Upper lobe of left lung (tissue), 6 donors: ENCODE results near the gene PAWR. TPM values are rescaled to one million over a fixed set of nuclear protein-coding genes. Genes with fewer than 3 reads are reported as not detected.

Experiments used
- ATAC-seq, 2 donors: fragments of 200-7000 bp; cut with Tn5 transposase; one replicate each; pipeline ENCODE4 v1.9.1; 2022; ENCODE audit warnings: mild to moderate bottlenecking in 2 of 2, moderate library complexity in 2 of 2; ENCODE audit not compliant: low FRiP score in 2 of 2
- DNase-seq, 2 donors: peaks; one replicate each; pipeline ENCODE4 v3.0.0-alpha.2; 2019 to 2020
- H3K27ac ChIP-seq, 4 donors: fragments of 200-600 bp; sonication (generic); one replicate each; pipeline ENCODE4 v1.5.1; 2016 to 2019
- H3K27me3 ChIP-seq, 4 donors: fragments of 200-600 bp; sonication (generic); one replicate each; pipeline ENCODE4 v1.5.1; 2017 to 2019
- H3K36me3 ChIP-seq, 4 donors: fragments of 200-600 bp; sonication (generic); one replicate each; pipeline ENCODE4 v1.5.1; 2016 to 2019
- H3K4me1 ChIP-seq, 4 donors: fragments of 200-600 bp; sonication (generic); one replicate each; pipeline ENCODE4 v1.5.1; 2018 to 2019
- H3K4me3 ChIP-seq, 4 donors: fragments of 200-600 bp; sonication (generic); one replicate each; pipeline ENCODE4 v1.5.1; 2017 to 2019; ENCODE audit warnings: mild to moderate bottlenecking in 2 of 4, moderate library complexity in 1 of 4
- H3K9me3 ChIP-seq, 4 donors: fragments of 200-600 bp; sonication (generic); one replicate each; pipeline ENCODE4 v1.5.1; 2018 to 2019
- CTCF ChIP-seq, 6 experiments: fragments of 450-650 bp in 4 of 6; fragments of 200-600 bp in 2 of 6; sonication (generic) in 2 of 6; IDR thresholded peaks; one replicate each; pipeline ENCODE4 v1.5.1; 2016 to 2019; ENCODE audit warnings: antibody characterized with exemption in 6 of 6
- EP300 ChIP-seq, 4 donors: sonication (generic); formaldehyde crosslinking; IDR thresholded peaks; one replicate each; pipeline ENCODE4 v1.5.1; 2017; ENCODE audit warnings: antibody characterized with exemption in 4 of 4, control low read depth in 2 of 4
- POLR2A ChIP-seq, 4 donors: fragments of 450-650 bp; IDR thresholded peaks; one replicate each; pipeline ENCODE4 v1.5.1; 2016 to 2017; ENCODE audit warnings: antibody characterized with exemption in 4 of 4, mild to moderate bottlenecking in 2 of 4
- POLR2AphosphoS5 ChIP-seq, 2 donors: sonication (generic); formaldehyde crosslinking; IDR thresholded peaks; one replicate each; pipeline ENCODE4 v1.5.1; 2017; ENCODE audit warnings: antibody characterized with exemption in 2 of 2
- WGBS, 2 donors: methylation state at CpG; one replicate each; pipeline ENCODE4 v1.1.5; 2017 to 2018; 5-methylcytosine and 5-hydroxymethylcytosine counted together
- total RNA-seq, 6 donors: library from RNA; depleted of rRNA in 4 of 6; stranded (reverse); fragments of >200 nt in 4 of 6; gene quantifications; one replicate each; pipeline versions ENCODE4 v1.1.0 to v1.2.1, GENCODE V29; 2016 to 2021
- donor health status: DM: no; HTN: no; CAD: no; lungs with moderate emphysema.
- donor health status: DM: no; HTN: yes; CAD: no; lungs with severe emphysema.

Gene PAWR
- total RNA-seq, 6 donors from 2014 or later = 45.1 to 88.0 (median 58.3) TPM

DNA sequence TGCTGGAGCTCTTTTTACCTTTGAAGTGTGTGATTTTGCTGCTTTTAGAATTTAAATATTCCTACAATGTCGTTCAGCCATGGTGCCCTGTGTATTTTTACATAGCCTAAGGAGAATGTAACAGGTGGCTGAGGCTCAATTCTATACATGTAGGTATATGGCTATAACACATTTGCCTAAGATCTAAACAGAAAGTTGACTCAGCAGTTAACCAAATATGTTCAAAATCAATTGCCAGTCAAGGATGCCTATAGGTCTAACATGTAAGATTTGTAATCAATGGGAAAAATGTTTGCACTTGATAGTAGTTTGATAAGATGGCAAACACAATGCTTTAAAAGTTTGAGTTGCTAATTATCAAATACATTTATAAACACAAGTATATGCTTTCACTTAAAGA is 8.2 kb downstream of the PAWR start:
- no peaks in the 10 kb centered on the region for H3K27me3 ChIP-seq
- TF ChIP-seq POLR2AphosphoS5 (IDR thresholded peaks at IDR 0.05) = no peak
- TF ChIP-seq CTCF (IDR thresholded peaks at IDR 0.05) = no peak
- TF ChIP-seq POLR2A (IDR thresholded peaks at IDR 0.05) = no peak
- no peak overlapping the region for H3K27ac ChIP-seq
- no peaks in the 10 kb centered on the region for H3K9me3 ChIP-seq
- DNase-seq = no peak
- no peak for ATAC-seq
- no peaks in the 10 kb centered on the region for H3K36me3 ChIP-seq
- H3K4me3 ChIP-seq = no peak overlapping the region
- H3K4me1 ChIP-seq = peaks cover 2 to 27% (median 9%) of the 10 kb centered on the region in 4 donors
- WGBS, 2 donors = 58 to 61% methylated on average over 1 of the region's 1 CpG

DNA sequence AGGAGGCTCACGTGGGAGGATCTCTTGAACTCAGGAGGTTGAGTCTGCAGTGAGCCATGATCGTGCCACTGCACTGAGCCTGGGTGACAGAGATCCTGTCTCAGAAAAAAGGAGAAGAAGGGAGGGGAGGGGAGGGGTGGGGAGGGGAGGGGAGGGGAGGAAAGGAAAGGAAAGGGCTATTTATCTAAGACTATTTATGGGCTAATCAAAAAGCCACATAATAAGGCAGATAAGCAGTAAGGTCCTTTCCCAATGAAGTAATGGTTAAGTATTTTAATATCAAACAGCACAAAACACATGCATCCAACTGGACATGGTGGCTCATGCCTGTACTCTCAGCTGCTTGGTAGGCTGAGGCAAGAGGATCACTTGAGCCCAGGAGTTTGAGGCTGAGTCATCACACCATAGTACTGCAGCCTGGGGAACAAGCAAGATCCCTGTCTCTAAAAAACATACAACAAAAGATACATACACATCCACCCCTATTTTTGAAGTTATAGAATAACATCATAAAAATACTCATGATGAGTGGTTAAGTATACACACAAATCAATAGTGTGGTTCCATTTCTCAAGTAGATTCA is 9.7 kb downstream of the PAWR start:
- DNase-seq (no peak), ATAC-seq (peak in 1 of 2 donors; percentile 46)
- 67 to 73% methylated on average over 2 of the region's 2 CpGs for WGBS, 2 donors
- no peaks in the 10 kb centered on the region for H3K9me3 ChIP-seq
- no peak overlapping the region for H3K4me3 ChIP-seq
- H3K27me3 ChIP-seq = no peaks in the 10 kb centered on the region
- TF ChIP-seq POLR2A (IDR thresholded peaks at IDR 0.05) (no peak), POLR2AphosphoS5 (IDR thresholded peaks at IDR 0.05) (no peak), EP300 (IDR thresholded peaks at IDR 0.05) (no peak), CTCF (IDR thresholded peaks at IDR 0.05) (no peak)
- peaks cover 5 to 27% (median 10%) of the 10 kb centered on the region in 4 donors for H3K4me1 ChIP-seq
- no peak overlapping the region for H3K27ac ChIP-seq
- no peaks in the 10 kb centered on the region for H3K36me3 ChIP-seq

DNA sequence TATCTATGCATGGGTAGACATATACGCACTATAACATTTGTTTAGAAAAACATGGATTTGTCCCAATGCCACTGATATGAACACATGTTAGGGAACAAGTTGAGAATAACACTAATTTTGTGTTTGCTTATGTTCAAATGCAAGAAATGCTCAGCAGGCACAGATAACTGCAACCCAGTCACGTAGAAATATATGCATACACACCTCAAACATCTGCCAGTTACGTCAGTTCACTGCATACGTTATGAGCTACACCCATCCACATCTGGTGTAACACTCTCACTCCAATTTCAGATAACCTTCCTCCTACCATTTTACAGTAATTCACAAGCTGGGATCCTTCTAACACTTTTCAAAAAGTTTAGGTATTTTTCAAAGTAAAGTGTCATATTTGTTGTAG is 10.7 kb downstream of the PAWR start:
- no peak overlapping the region for H3K27ac ChIP-seq
- H3K4me3 ChIP-seq = no peak overlapping the region
- H3K4me1 ChIP-seq = peaks cover under 1 to 27% (median 12%) of the 10 kb centered on the region in 4 donors
- DNase-seq = no peak
- ATAC-seq = no peak
- H3K36me3 ChIP-seq = no peaks in the 10 kb centered on the region
- H3K9me3 ChIP-seq = no peaks in the 10 kb centered on the region
- H3K27me3 ChIP-seq = no peaks in the 10 kb centered on the region
- TF ChIP-seq POLR2A (IDR thresholded peaks at IDR 0.05) = no peak
- TF ChIP-seq EP300 (IDR thresholded peaks at IDR 0.05) = no peak
- TF ChIP-seq CTCF (IDR thresholded peaks at IDR 0.05) = no peak
- TF ChIP-seq POLR2AphosphoS5 (IDR thresholded peaks at IDR 0.05) = no peak
- 80 to 93% methylated on average over 4 of the region's 4 CpGs for WGBS, 2 donors

- TF ChIP-seq EP300 (IDR thresholded peaks at IDR 0.05) = no peak
- TF ChIP-seq POLR2AphosphoS5 (IDR thresholded peaks at IDR 0.05) = no peak
- TF ChIP-seq CTCF (IDR thresholded peaks at IDR 0.05) = no peak
- TF ChIP-seq POLR2A (IDR thresholded peaks at IDR 0.05) = no peak
- peaks cover 0 to 24% (median 12%) of the 10 kb centered on the region in 4 donors for H3K4me1 ChIP-seq
- ATAC-seq = no peak
Measured at GRCh38 chr12:79678306-79678705, 12.5 kb downstream of the PAWR start.

GRCh38 chr12:79677672-79678071 is 13.1 kb downstream of the PAWR start:
- DNase-seq (no peak), ATAC-seq (no peak)
- 60 to 65% methylated on average over 2 of the region's 2 CpGs for WGBS, 2 donors
- Histone ChIP-seq H3K36me3 (no peaks in the 10 kb centered on the region), H3K27ac (peak overlapping the region in 1 of 4 donors; percentile 51), H3K4me1 (peaks cover 0 to 24% (median 12%) of the 10 kb centered on the region in 4 donors), H3K4me3 (no peak overlapping the region), H3K9me3 (no peaks in the 10 kb centered on the region), H3K27me3 (no peaks in the 10 kb centered on the region)
- no peak for TF ChIP-seq CTCF (IDR thresholded peaks at IDR 0.05)
- no peak for TF ChIP-seq EP300 (IDR thresholded peaks at IDR 0.05)
- no peak for TF ChIP-seq POLR2AphosphoS5 (IDR thresholded peaks at IDR 0.05)
- no peak for TF ChIP-seq POLR2A (IDR thresholded peaks at IDR 0.05)

More at GRCh38 chr12:79678306-79678705, 12.5 kb downstream of the PAWR start:
- H3K4me3 ChIP-seq = no peak overlapping the region
- H3K27ac ChIP-seq = peak overlapping the region in 1 of 4 donors; percentile 51
- H3K36me3 ChIP-seq = no peaks in the 10 kb centered on the region
- H3K27me3 ChIP-seq = no peaks in the 10 kb centered on the region
- no peaks in the 10 kb centered on the region for H3K9me3 ChIP-seq
- no peak for DNase-seq
